ENCODE measurements around the gene M1AP. TPM values are rescaled to one million over a fixed set of nuclear protein-coding genes. Genes with fewer than 3 reads are reported as not detected.
A peak's percentile ranks its signal among the peaks of the same experiment; 100 is the strongest.

Gene M1AP
- polyA plus RNA-seq, 3 donors: 1.00 to 4.6 (median 1.8) TPM

DNA sequence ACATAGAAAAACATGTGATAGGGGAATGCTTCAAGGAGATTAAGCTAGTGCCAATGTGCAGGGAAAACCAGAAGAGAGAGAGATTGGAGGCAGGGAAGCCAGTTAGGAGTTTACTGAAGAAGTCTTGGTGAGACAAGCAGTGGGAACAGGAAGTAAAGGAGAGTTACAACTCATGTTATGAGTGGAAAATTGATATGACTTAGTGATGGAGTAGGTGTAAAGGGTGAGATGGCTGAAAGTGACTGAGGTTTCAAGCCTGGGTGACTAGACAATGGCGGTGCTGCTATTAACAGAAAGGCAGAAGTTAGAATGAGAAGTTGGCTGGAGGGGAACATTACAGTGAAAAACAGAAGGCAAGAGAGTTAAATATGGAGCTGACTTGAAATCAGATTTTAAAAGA lies 77.1 kb downstream of the M1AP start:
- peak overlapping the region in 1 of 2 donors; percentile 61 for H3K27ac ChIP-seq (ENCODE audit: low read depth in 1 of 2, low read length in 2 of 2)
- Mint-ChIP-seq H3K4me3 (no peak overlapping the region), H3K36me3 (peaks cover 0 to 4% of the 10 kb centered on the region in 2 donors), H3K27me3 (ENCODE audit: low read depth in 3 of 3) (peaks cover 0 to 3% (median 0%) of the 10 kb centered on the region in 3 donors), H3K4me1 (peaks cover 71% of the 10 kb centered on the region), H3K27ac (no peak overlapping the region), H3K9me3 (peaks cover 0 to 3% (median 0%) of the 10 kb centered on the region in 7 donors)
- no peak overlapping the region for H3K9ac ChIP-seq (ENCODE audit: insufficient read depth, low read length, poor library complexity, severe bottlenecking)
- H3K9me3 ChIP-seq (replicated peaks in 1 of 2; ENCODE audit: control insufficient read depth in 1 of 2, insufficient read depth in 1 of 2, low read length in 2 of 2): no peaks in the 10 kb centered on the region
- no peaks in the 10 kb centered on the region for H3K27me3 ChIP-seq (ENCODE audit: control insufficient read depth in 2 of 2, insufficient read depth in 2 of 2, low read length in 2 of 2)
- 0% methylated on average over 1 of the region's 1 CpG for WGBS (ENCODE audit: insufficient coverage)
- peaks cover 82 to 92% of the 10 kb centered on the region in 2 donors for H3K4me1 ChIP-seq (ENCODE audit: control insufficient read depth in 1 of 2, insufficient read depth in 2 of 2, low read length in 2 of 2)
- peak; percentile 36 to 48 (median 40) for DNase-seq
- intact Hi-C loops (cut with micrococcal nuclease): no loop called here
- no peak for TF ChIP-seq CTCF (IDR thresholded peaks at IDR 0.05)
- peak overlapping the region; percentile 23 for H3K4me2 ChIP-seq (replicated peaks; ENCODE audit: extremely low read depth, low read length, poor library complexity, severe bottlenecking)
- peaks cover 7% of the 10 kb centered on the region for H3K79me2 ChIP-seq (ENCODE audit: insufficient read depth, low read length)
- no peak overlapping the region for H3K4me3 ChIP-seq (replicated peaks in 1 of 3; ENCODE audit: low read depth in 2 of 3, low read length in 3 of 3)
- no peaks in the 10 kb centered on the region for H4K20me1 ChIP-seq (ENCODE audit: insufficient read depth, low read length)
- no peaks in the 10 kb centered on the region for H3K36me3 ChIP-seq (replicated peaks in 1 of 2; ENCODE audit: control insufficient read depth in 1 of 2, insufficient read depth in 2 of 2, low read length in 2 of 2)
- H2AFZ ChIP-seq (ENCODE audit: insufficient read depth, low read depth, low read length, poor library complexity, severe bottlenecking): peak overlapping the region; percentile 68

DNA sequence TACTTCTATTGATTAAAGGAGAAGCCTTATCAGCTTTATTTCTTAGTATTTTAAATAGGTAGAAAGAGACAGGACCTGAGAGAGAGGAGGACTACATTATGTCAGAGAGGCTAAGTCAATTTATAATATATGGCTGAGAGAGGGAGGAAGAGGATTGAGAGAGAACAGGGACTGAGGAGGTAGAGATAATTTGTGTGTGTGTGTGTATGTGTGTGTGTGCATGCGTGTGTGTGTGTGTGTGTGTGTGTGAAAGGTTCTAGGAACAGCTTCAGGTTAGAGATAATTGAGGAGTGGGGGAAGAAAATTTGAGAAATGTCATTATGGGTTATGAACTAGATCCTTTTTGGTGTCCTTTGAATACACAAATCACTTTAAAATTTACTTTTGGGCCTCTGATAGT lies 78.4 kb downstream of the M1AP start:
- no peak for DNase-seq

More for the DNA sequence above, 78.4 kb downstream of the M1AP start:
- Mint-ChIP-seq H3K27ac (peak overlapping the region in 1 of 7 donors; percentile 83), H3K27me3 (ENCODE audit: low read depth in 3 of 3) (no peaks in the 10 kb centered on the region), H3K9me3 (peaks cover 0 to 3% (median 0%) of the 10 kb centered on the region in 7 donors), H3K4me3 (no peak overlapping the region), H3K36me3 (peaks cover 0 to 4% of the 10 kb centered on the region in 2 donors), H3K4me1 (peaks cover 63% of the 10 kb centered on the region)
- no peak overlapping the region for H3K4me3 ChIP-seq (replicated peaks in 1 of 3; ENCODE audit: low read depth in 2 of 3, low read length in 3 of 3)
- H3K9ac ChIP-seq (ENCODE audit: insufficient read depth, low read length, poor library complexity, severe bottlenecking): no peak overlapping the region
- no peaks in the 10 kb centered on the region for H3K9me3 ChIP-seq (replicated peaks in 1 of 2; ENCODE audit: control insufficient read depth in 1 of 2, insufficient read depth in 1 of 2, low read length in 2 of 2)
- WGBS (ENCODE audit: insufficient coverage): 100% methylated on average over 1 of the region's 1 CpG
- H3K27me3 ChIP-seq (ENCODE audit: control insufficient read depth in 2 of 2, insufficient read depth in 2 of 2, low read length in 2 of 2): no peaks in the 10 kb centered on the region
- intact Hi-C loops (cut with micrococcal nuclease): no loop called here
- no peak overlapping the region for H3K27ac ChIP-seq (ENCODE audit: low read depth in 1 of 2, low read length in 2 of 2)
- H3K4me2 ChIP-seq (replicated peaks; ENCODE audit: extremely low read depth, low read length, poor library complexity, severe bottlenecking): no peak overlapping the region
- no peaks in the 10 kb centered on the region for H3K79me2 ChIP-seq (ENCODE audit: insufficient read depth, low read length)
- no peak for TF ChIP-seq CTCF (IDR thresholded peaks at IDR 0.05)
- no peaks in the 10 kb centered on the region for H3K36me3 ChIP-seq (replicated peaks in 1 of 2; ENCODE audit: control insufficient read depth in 1 of 2, insufficient read depth in 2 of 2, low read length in 2 of 2)
- H3K4me1 ChIP-seq (ENCODE audit: control insufficient read depth in 1 of 2, insufficient read depth in 2 of 2, low read length in 2 of 2): peaks cover 73 to 84% of the 10 kb centered on the region in 2 donors
- no peaks in the 10 kb centered on the region for H4K20me1 ChIP-seq (ENCODE audit: insufficient read depth, low read length)
- H2AFZ ChIP-seq (ENCODE audit: insufficient read depth, low read depth, low read length, poor library complexity, severe bottlenecking): no peak overlapping the region

Data from CD14-positive monocyte (primary cell).